ENCODE measurements around the gene ZNF497. TPM values are rescaled to one million over a fixed set of nuclear protein-coding genes. Genes with fewer than 3 reads are reported as not detected.

ZNF497 gene
- total and polyA plus RNA-seq, 2 of the 8 experiments (the other 6 are each of a cell fraction or from before 2014, with no cell fraction given): 0.93 to 1.4 TPM

DNA sequence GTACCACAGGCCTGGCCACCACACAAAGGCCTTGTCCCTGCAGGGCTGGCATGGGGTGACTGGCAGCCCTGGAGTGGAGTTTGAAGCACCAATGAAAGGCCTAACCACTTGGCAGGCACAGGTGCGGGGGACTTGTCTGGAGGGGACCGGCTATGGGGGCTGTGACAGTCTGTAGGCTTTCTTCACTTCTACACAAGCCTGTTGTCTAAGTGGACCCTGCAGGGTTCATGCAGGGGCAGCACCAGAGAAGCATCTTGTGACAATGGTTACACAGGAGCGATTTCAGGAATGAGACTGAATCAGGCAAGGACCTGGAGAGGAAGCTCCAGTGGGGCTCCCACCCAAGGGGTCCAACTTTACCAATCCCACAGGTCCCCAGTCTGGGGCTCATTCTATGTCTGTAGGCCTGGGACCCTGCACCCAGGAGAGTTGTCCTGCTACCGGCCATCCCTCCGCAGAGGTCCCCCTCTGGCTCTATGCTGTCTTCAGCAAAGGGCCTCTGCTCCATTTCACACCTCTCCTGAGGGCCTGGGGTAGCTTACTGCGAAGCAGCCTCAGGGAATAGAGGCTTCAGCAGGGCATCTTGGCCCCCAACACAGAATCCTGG, 20.5 kb upstream of the ZNF497 start:
- POLR2A ChIA-PET (ENCODE audit: partially characterized antibody): interaction anchor here (1.3 to 3.5 kb wide), 5 partner anchors 12 to 155 kb away, joined by 3 to 18 read pairs (median 8); partner anchors contain the start of genes RNF225, ZBTB45, ZNF497 and ZNF544
- FAIRE-seq: no peak
- no peak overlapping the region for H2BK5ac ChIP-seq (ENCODE audit: low read depth, low read length)

More for the DNA sequence above, 20.5 kb upstream of the ZNF497 start:
- H3K23me2 ChIP-seq (ENCODE audit: low read depth, low read length): peaks cover 24% of the 10 kb centered on the region
- no peak overlapping the region for H4K8ac ChIP-seq (ENCODE audit: extremely low read depth, insufficient read depth, low read length)
- TF ChIP-seq KDM5A (IDR thresholded peaks at IDR 0.05; ENCODE audit: low read length): no peak
- no peak for TF ChIP-seq SAP30 (IDR thresholded peaks at IDR 0.05; ENCODE audit: insufficient read depth, insufficient replicate concordance, low read length)
- TF ChIP-seq, protein P1, sequence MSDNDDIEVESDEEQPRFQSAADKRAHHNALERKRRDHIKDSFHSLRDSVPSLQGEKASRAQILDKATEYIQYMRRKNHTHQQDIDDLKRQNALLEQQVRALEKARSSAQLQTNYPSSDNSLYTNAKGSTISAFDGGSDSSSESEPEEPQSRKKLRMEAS (IDR thresholded peaks at IDR 0.05): no peak
- no peak for TF ChIP-seq NANOG (IDR thresholded peaks at IDR 0.05; ENCODE audit: insufficient read depth, low read depth, low read length, poor library complexity, severe bottlenecking)
- H2BK20ac ChIP-seq (ENCODE audit: low read length): no peak overlapping the region
- 93% methylated on average over 5 of the region's 6 CpGs; no CpG with 5 or more reads in 1 of the 2 experiments for WGBS, 2 experiments (ENCODE audit: extremely low coverage in 1 of 2, insufficient coverage in 1 of 2, insufficient read length in 1 of 2, insufficient replicate concordance in 2 of 2, low coverage in 1 of 2, low lambda C conversion rate in 2 of 2, missing lambda C conversion rate in 1 of 2)
- H3K9ac ChIP-seq (replicated peaks in 1 of 4; ENCODE audit: extremely low read depth in 1 of 4, low read depth in 3 of 4, low read length in 3 of 4): no peak overlapping the region
- peaks cover 6 to 10% of the 10 kb centered on the region in 2 experiments for H3K79me2 ChIP-seq (ENCODE audit: control insufficient read depth in 1 of 2, insufficient read depth in 2 of 2, low read length in 2 of 2)
- H3K9me3 ChIP-seq (ENCODE audit: insufficient read depth in 2 of 2, low read depth in 1 of 2, low read length in 1 of 2): no peaks in the 10 kb centered on the region
- H3K79me1 ChIP-seq (ENCODE audit: low read depth, low read length): peaks cover 4% of the 10 kb centered on the region
- no peak overlapping the region for H2BK120ac ChIP-seq (replicated peaks; ENCODE audit: low read depth, low read length)
- H3K4ac ChIP-seq (replicated peaks; ENCODE audit: insufficient read length, low read depth, low read length): no peak overlapping the region
- no peak overlapping the region for H3K23ac ChIP-seq (ENCODE audit: insufficient read length)
- no peak overlapping the region for H4K91ac ChIP-seq (replicated peaks; ENCODE audit: insufficient read length, low read length)
- DNase-seq (ENCODE audit: low read depth in 1 of 2, low spot score in 2 of 2): no peak
- no peak overlapping the region for H3K14ac ChIP-seq (ENCODE audit: insufficient read length)
- peaks cover 7 to 13% of the 10 kb centered on the region in 2 experiments for H4K20me1 ChIP-seq (replicated peaks in 1 of 2; ENCODE audit: control insufficient read depth in 1 of 2, insufficient read depth in 2 of 2, low read length in 2 of 2)
- CTCF ChIA-PET (ENCODE audit: partially characterized antibody): no interaction called here
- no peaks in the 10 kb centered on the region for H3K27me3 ChIP-seq (replicated peaks in 1 of 4; ENCODE audit: control insufficient read depth in 3 of 4, extremely low read depth in 1 of 4, insufficient read depth in 3 of 4, low read length in 3 of 4)
- no peak overlapping the region for H3K18ac ChIP-seq (ENCODE audit: extremely low read depth, low read length)
- H3K27ac ChIP-seq (ENCODE audit: low read depth, low read length): no peak overlapping the region
- peaks cover 0 to 17% (median 10%) of the 10 kb centered on the region in 4 experiments; a peak in 6 of 7 replicates for H3K4me1 ChIP-seq (replicated peaks in 1 of 4; ENCODE audit: control insufficient read depth in 3 of 4, insufficient read depth in 4 of 4, low read length in 3 of 4)
- no peak overlapping the region for H3K4me2 ChIP-seq (ENCODE audit: insufficient read depth in 1 of 2, low read depth in 2 of 2, low read length in 2 of 2)
- H2BK15ac ChIP-seq (ENCODE audit: low read length): no peak overlapping the region
- H3K56ac ChIP-seq (replicated peaks; ENCODE audit: insufficient read length, low read depth, low read length): no peak overlapping the region
- H2AK5ac ChIP-seq (ENCODE audit: low read depth, low read length): no peak overlapping the region
- no peak overlapping the region for H2AFZ ChIP-seq (ENCODE audit: low read length)
- H3K4me3 ChIP-seq (ENCODE audit: extremely low read depth in 1 of 4, insufficient read depth in 2 of 4, low read depth in 3 of 4, low read length in 4 of 4): no peak overlapping the region
- no peak overlapping the region for H4K5ac ChIP-seq (ENCODE audit: insufficient read length, low read depth, low read length)
- no peak overlapping the region for H2BK12ac ChIP-seq (ENCODE audit: low read depth, low read length)
- H3K36me3 ChIP-seq (ENCODE audit: control insufficient read depth in 2 of 4, insufficient read depth in 4 of 4, low read length in 3 of 4): peaks cover 0 to 3% (median 2%) of the 10 kb centered on the region in 4 experiments; a peak in 5 of 8 replicates

Measured in H1 (cell line).